Right ventricle myocardium inferior (tissue), 1 donor: ENCODE measurements around the gene SESN2. TPM values are rescaled to one million over a fixed set of nuclear protein-coding genes. Genes with fewer than 3 reads are reported as not detected.
A peak's percentile ranks its signal among the peaks of the same experiment; 100 is the strongest.

Experiments
- ATAC-seq: fragments of 200-7000 bp; cut with Tn5 transposase; one replicate; pipeline ENCODE4 v1.9.1; 2020; ENCODE audit warnings: mild to moderate bottlenecking, moderate library complexity
- DNase-seq: peaks from one replicate; pipeline ENCODE4 v3.0.0; 2021; ENCODE audit errors: missing footprints
- intact Hi-C: fragments of 100-400 bp; cut with DNase I; formaldehyde crosslinking; loops from one replicate; pipeline ENCODE4 v1.11.0; 2022
- total RNA-seq: library from RNA; stranded (reverse); fragmentation: NEBNext Ultra II Directional; extraction: Animal tissue kit (Norgen Biotek cat#: 25700); gene quantifications from one replicate; pipeline ENCODE4 v1.2.1, GENCODE V29; 2021
- donor health status: DM: no; HTN: yes; CAD: no; lungs with severe emphysema.

SESN2 gene
- total RNA-seq, 1 donor from 2014 or later: 2.9 TPM

DNA sequence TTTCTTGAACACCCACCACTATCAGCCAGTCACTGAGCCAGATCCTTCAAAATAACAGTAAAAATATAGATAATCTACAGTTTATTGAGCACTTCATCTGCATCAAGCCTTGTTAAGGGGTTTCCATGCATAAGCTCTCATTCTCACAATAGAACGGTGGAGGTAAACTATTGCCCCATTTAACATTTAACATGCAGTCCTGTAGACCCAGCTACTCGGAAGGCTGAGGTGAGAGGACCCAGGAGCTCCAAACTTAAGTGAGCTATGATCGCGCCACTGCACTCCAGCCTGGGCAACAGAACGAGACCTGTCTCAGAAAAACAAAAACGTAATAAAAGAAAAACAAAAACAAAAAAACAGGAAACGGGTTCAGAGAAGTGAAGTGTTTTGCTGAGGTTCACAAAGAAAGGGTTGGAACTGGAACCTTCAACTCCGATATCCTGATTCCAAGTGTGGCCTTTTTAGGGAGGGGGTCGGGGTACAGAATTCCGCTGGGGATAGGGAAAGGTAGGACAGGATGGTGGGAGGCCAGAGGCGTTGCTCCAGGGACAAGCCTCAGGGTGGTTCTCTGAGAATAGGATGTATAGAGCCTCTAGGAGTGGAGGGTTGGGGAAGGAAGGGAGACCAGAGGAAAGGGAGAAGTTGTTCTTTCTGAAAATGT, 11.6 kb upstream of the SESN2 start:
- no peak for DNase-seq
- intact Hi-C loops: loop anchor here (5.0 kb wide), 3 partner anchors 80 to 190 kb away; partner anchors contain the start of genes MED18 and PHACTR4
- no peak for ATAC-seq

DNA sequence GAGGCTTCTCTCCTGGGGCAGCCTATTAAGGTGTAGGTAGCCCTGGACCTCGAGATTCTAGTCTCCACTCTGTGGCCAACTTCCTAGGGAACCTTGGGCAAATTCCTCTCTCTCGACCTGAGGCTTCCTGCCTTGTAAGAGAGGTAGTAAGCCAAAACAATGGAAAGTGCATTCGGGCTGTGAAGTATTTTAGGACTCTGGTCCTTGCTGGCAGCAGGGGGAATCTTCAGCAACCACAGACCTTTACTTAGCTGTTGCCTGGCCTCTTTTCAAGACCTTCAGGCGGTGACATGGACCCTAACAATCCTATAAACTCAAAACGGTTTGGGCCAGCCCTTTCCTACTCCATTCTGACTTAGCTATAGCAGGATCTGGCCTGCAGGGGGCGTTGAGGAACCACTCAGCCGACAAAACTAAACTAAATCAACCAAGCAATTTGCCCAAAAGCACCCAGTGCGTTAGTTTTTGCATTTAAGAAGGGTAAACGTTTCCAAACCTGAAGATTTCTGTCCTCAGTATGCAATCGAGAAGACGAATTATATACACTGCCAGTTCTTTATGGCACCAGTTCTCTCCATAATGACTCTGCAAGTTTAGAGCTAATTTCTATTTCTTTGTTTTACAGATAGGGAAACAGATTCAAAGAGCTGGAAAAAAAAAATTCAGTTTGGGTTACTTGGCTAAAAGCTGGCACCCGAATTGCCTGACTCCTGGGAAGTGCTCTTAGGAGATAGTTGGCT, 10.9 kb upstream of the SESN2 start:
- ATAC-seq: peak; percentile 66
- DNase-seq: peak; percentile 90
- intact Hi-C loops: loop anchor here (5.0 kb wide), 3 partner anchors 79 to 189 kb away; partner anchors contain the start of genes MED18 and PHACTR4

DNA sequence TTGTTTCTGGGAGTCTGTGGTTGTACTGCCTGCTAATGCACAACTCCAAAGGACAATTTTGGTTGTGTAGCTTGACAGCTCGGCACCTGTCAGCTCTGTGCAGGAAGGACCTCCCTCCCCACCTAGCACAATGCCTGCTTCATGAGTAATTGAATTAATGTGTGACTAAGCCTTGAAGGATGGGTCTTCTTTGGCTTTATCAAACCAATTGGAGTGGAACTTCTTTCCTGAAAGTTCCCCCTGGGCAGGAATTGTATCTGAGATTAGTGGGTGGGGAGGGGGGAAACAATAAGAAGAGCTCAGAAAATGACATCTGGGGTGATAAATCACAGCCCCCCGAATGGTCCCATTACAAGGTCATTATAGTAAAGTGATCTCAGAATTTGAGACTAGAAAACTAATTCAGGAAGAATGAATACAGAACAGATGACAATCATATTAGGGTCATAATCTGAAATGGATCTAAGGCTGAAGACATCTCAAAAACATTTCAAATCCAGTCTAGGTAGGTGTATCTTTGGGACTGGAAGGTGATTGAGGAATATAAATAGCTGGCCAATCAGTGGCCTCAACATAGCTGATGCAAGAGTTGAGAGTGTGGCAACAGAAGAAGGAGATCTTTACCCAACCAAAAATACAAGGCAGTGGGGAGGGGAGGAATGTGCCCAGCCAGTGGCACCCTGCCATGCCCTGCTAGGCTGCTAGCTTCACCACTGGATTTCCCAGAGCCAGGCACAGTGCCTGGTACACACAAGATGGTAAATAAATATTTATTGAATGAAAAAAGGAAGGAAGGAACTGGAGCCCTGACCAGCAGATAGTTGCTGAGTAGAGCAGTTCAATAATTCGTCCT, 10.1 kb upstream of the SESN2 start:
- intact Hi-C loops: loop anchor here (5.0 kb wide), 3 partner anchors 78 to 188 kb away; partner anchors contain the start of genes MED18 and PHACTR4
- ATAC-seq (peak; percentile 11), DNase-seq (peak; percentile 84)

DNA sequence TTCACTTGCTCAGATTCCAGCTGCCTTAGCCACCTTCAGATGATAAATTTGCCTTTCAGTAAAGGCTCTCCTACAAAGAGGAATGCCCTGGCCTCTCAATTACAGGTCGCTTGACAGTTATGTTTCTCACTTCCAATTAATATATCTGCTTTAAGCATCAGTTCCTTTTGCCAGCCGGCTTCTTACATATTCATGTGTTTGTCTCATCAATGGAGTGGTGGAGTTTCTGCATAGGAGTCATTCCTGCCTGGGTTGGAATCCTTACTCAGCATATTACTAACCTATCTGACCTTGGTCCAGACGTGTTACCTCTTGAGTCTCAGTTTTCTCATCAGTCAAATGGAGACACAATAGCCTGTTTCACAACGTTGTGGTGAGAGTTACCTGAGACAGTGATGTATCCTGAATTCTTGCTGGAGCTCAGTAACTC, 9.4 kb upstream of the SESN2 start:
- DNase-seq: no peak
- intact Hi-C loops: loop anchor here (5.0 kb wide), 3 partner anchors 77 to 187 kb away; partner anchors contain the start of genes MED18 and PHACTR4
- ATAC-seq: no peak

DNA sequence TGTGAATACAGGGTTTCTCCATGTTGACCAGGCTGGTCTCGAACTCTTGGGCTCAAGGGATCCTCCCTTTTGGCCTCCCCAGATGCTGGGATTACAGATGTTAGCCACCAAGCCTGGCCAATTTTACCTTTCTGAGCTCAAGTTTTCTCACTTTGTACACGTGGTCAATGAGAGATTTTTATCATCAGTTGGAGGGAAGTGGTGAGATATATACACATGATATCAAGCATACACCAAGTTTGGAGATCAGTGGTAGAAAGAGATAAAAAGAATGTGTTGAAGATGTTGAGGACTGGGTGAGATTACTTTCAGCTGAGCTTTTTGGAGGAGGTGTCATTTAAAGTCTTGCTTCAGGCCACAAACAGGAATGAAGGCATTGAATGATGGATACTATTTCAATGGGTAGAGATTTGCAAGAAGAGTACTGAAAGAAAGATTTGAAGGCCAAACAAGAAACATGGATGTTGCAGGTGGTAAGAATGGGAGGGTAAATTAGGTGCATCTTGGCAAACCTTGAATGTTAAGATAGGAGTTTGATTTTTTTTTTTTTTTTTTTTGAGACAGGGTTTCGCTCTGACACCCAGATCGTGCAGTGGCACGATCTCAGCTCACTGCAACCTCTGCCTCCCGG, 3.0 kb upstream of the SESN2 start:
- intact Hi-C loops: no loop called here
- ATAC-seq (no peak), DNase-seq (no peak)

DNA sequence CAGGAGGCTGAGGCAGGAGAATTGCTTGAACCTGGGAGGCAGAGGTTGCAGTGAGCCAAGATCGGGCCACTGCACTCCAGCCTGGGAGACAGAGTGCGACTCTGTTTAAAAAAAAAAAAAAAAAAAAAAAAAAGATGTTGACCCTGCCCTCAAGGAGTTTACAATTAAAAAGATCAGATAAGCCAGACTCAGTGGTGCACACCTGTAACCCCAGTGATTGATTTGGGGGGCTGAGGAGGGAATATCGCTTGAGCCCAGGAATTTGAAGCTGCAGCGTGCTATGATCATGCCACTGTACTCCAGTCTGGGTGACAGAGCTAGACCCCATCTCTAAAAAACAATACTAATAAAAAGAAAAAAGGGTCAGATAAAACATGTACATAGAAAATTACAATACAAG, 1.6 kb upstream of the SESN2 start:
- intact Hi-C loops: loop anchor here (2.0 kb wide), 1 partner anchor 71 kb away; the partner anchor contains the start of gene MED18
- ATAC-seq (no peak), DNase-seq (no peak)

DNA sequence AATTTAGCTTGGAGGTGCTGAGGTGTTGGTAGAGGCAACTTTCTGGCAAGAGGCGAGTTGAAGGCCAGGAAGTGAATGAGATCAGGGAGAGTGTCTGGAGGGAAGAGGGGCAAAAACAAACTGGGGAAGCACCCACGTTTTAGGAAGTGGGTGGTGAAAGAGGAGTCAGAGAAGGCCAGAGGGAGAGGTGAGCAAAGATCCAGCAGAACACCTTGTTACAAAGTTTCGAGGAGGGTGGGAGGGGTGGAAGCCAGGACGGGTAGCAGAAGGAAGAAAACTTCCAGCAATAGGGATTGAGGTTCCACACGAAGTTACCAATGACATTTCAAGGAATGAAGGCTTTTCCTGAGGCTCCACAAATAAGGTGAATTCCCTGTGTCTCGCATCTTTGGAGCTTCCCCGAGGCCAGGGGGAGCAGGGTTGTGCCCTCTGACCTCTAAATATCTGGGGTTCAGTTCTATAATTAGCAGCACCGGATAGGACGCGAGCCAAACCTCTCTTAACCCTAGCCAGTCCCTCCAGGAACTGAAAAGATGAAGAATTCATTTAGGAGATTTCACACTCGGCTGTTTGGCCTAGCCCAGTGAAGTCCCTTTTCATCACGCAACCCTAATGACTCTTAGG, 578 bp upstream of the SESN2 start:
- ATAC-seq (no peak), DNase-seq (no peak)
- intact Hi-C loops: loop anchor here (2.0 kb wide), 1 partner anchor 70 kb away; the partner anchor contains the start of gene MED18

DNA sequence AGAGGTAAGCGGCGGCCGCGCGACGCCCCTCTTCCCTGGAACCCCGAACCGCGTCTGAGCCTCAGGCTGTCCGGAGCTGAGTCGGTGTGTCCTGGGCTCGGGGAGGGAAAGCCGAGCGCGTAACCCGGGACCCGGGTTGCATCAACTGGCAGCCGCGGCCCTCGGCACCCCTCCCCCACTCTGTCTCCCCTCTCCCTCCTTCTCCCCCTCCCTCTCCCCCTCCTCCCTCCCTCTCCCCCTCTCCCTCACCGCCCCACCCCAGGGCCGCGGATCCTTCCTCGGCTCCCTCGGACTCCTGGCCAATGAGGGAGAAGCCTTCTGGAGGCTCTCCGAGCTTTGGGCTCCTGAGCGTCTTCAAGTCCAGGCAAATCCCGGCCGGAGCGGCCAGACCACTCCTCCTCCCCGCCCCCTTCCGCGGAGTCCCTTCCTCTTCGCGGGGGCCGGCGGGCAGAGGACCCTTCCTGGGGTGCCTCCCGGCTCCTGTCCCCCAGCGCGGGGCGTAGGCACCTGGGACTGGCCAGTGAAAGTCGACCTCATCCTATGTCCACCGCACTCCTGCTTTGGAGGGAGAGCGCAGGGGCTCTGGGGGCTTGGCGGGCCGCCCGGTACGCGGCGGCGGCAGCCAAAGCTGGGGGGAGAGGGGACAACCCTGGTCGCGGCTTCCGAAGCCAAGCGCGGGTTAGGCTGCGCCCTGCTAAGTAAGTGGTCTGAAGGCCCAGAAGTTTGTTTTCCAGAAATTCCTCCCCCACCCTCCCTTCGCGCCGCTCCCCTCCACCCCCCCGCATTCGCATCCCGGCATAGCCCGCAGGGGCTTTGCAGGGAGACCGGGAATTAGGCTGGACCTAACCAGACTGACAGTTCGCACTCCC, 850 bp downstream of the SESN2 start:
- DNase-seq (peak; percentile 87), ATAC-seq (peak; percentile 72)
- intact Hi-C loops: loop anchor here (2.0 kb wide), 1 partner anchor 69 kb away; the partner anchor contains the start of gene MED18

DNA sequence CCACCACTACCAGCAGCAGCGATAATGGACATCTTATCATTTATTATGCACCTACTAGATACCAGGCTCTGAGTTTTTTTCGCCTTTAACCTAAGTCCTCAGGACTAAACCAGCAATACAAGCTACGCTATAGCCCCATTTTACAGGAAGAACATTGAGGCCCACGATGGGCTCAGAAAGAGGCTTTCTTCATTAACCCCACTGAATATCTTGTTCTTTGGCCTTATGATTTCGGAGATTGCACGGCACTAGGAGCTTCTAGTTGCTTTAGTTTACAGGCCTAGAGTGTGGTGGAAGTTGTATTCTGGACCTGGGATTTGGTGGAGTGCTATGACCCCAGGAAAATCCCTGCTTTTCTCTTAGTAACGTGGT, 1.5 kb downstream of the SESN2 start:
- DNase-seq: no peak
- ATAC-seq: no peak
- intact Hi-C loops: no loop called here

DNA sequence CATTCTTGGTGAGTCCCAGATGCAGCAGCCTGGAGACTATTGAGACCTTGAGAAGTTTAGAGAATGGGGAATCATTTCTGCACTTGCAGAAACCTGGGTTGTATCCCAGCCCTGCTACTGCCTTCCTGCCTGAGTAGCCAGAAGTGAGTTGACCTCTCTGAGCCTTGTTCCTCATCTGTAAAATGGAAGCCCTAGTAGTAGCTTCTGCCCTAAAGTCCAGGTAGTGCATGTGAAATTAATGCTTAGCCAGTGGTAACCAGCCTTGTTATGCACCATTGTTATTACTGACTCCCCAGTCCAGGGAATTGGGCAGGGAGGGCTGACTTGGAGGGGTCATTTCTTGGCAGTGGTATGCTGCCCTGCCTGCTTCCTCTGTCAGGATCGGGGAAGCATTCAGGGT, 5.6 kb downstream of the SESN2 start:
- ATAC-seq (no peak), DNase-seq (no peak)
- intact Hi-C loops: no loop called here

DNA sequence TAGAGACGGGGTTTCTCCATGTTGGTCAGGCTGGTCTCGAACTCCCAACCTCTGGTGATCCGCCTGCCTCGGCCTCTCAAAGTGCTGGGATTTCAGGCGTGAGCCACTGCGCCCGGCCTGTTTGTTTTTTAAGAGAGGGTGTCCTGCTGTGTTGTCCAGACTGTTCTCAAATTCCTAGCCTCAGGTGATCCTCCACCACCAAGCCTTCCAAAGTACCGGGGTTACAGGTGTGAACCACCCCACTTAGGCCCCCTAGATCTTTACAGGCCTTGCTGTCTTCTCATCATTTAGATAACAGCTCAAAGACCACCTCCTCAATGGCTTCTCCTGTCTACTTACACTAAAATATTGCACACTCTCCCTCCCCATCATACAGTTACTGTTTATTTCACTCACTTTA, 6.3 kb downstream of the SESN2 start:
- ATAC-seq (no peak), DNase-seq (no peak)
- intact Hi-C loops: no loop called here

DNA sequence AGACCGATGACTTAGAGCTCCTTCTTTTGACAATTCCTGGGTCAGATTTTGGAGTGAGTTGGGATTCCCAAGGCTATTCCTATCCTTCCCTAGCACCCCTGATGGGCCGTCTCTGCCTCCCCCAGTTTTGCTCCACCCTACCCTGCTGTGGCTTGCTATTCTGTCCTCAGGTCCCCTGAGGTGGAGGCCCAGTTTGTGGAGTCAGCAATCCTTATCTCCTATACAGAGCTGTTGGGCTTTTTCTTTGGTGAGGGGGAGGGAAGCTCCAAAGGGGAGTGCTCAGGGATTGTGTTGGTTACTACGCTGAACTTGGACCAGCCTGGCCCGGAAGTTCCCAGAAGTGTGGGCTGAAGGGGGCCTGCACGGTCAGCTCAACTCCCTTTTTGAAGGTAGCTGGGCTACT, 7.6 kb downstream of the SESN2 start:
- ATAC-seq (no peak), DNase-seq (no peak)
- intact Hi-C loops: no loop called here

DNA sequence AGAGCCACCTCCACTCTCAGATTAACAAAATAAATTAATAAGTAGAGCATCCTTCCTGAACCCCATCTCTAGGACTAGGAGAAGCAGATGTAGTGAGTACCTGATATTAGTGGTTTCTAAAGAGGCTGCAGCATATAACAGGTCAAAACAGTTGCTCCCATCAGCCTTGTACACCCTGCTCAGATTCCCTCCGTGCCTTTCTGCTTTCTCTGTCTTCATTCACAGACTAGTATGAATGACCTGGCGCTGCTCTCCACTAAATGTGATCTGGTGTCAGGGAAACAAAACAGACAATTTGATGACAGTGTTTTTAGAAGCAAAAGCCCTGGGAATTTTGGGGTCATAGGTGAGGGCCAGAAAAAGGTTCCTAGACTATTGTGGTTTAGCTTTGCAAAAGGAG, 8.3 kb downstream of the SESN2 start:
- DNase-seq: no peak
- ATAC-seq: no peak
- intact Hi-C loops: no loop called here

DNA sequence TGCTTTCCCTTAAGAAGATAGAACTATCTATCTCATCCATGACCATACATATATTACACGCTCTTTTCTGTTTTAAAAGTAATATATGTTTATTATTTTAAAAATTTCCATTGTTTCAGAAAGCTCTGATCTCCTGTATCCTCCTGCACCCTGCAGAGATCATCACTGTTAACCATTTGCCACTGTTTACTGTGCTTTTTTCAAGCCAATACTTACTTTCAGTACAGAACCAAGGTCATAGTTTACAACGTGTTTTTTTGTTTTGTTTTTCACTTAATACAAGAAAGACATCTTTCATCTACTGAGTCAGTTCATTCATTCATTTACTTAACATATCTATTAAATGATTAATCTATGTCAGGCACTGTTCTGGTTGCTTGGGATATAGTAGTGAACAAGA, 10.2 kb downstream of the SESN2 start:
- no peak for DNase-seq
- no peak for ATAC-seq
- intact Hi-C loops: no loop called here

DNA sequence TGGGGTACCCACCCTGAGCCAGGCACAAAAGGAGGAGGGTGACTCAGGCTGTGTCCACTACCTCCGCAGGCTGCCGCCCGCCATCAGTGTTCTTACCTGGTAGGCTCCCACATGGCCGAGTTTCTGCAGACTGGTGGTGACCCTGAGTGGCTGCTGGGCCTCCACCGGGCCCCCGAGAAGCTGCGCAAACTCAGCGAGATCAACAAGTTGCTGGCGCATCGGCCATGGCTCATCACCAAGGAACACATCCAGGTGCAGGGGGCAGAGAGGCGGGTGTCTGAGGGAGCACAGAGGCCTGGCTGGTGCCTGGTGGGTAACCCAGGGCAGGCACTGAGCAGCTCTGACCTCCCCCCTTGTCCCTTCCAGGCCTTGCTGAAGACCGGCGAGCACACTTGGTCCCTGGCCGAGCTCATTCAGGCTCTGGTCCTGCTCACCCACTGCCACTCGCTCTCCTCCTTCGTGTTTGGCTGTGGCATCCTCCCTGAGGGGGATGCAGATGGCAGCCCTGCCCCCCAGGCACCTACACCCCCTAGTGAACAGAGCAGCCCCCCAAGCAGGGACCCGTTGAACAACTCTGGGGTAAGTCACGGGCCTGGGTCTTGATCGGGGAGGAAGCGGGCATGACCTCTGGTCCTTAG, 13.0 kb downstream of the SESN2 start:
- intact Hi-C loops: no loop called here
- no peak for ATAC-seq
- no peak for DNase-seq

DNA sequence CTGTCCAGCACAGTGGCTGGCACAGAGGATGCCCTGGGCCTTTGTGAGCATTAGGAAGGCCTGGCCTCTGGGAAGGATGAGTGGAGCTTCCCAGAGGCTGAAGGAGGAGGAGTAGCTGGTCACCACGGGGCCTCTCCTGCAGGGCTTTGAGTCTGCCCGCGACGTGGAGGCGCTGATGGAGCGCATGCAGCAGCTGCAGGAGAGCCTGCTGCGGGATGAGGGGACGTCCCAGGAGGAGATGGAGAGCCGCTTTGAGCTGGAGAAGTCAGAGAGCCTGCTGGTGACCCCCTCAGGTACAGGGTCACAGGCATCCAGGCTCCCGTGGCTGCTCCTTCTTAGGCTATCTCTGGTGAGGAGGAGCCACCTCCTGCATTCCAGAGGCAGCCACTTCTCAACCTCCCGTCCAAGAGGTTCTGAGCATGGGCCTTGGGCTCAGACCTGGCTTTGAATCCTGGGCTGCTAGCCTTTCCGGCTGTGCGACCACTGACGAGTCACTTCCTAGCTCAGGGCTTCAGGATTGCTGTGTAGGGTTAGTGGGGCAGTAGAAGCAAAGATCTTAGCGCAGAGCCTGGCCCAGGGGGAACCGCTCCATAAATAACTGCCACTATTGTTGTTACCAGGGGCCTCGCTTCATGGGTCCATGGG, 14.0 kb downstream of the SESN2 start:
- intact Hi-C loops: no loop called here
- DNase-seq: no peak
- ATAC-seq: no peak
